ENCODE measurements around the gene HBS1L.

Gene HBS1L

DNA sequence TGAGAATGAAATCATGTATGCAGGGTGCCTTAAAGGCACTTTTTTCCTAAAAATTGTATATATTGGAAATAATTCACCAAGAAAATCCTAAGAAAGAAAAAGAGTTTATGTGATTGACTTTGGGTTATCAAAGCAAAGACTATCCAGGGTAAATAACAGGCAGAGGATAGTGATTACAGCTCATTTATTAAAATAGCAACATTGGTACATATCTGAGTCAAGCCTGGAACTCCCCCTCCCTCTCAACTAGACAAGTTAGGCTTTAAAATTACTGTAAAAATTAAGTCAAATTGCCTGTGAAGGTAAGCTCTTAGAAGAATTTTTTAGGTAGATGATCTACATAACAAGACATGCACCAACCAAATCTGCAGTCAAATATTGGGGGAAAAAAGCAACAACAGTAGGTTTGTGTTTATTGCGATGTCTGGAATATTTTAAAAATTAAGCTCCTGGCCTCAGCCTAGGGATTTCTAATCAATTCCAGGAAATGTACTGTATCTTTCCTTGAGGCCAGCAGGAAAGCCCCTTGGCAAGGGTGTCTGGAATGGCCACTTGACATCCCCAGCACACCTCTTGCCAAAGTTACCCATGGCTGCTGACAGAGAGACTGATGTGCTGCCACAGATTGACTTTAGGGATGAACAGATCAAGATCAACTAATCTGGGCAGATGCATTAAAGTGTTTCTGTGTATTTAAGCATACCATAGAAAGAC is 31.2 kb upstream of the HBS1L start:
- Histone ChIP-seq H3K4me1 (no peaks in the 10 kb centered on the region), H3K27me3 (no peaks in the 10 kb centered on the region), H3K4me3 (no peak overlapping the region), H3K27ac (no peak overlapping the region), H3K36me3 (no peaks in the 10 kb centered on the region), H3K9me3 (peaks cover 0 to 8% (median 6%) of the 10 kb centered on the region in 3 donors)
- no peak for DNase-seq
- TF ChIP-seq, protein P1, sequence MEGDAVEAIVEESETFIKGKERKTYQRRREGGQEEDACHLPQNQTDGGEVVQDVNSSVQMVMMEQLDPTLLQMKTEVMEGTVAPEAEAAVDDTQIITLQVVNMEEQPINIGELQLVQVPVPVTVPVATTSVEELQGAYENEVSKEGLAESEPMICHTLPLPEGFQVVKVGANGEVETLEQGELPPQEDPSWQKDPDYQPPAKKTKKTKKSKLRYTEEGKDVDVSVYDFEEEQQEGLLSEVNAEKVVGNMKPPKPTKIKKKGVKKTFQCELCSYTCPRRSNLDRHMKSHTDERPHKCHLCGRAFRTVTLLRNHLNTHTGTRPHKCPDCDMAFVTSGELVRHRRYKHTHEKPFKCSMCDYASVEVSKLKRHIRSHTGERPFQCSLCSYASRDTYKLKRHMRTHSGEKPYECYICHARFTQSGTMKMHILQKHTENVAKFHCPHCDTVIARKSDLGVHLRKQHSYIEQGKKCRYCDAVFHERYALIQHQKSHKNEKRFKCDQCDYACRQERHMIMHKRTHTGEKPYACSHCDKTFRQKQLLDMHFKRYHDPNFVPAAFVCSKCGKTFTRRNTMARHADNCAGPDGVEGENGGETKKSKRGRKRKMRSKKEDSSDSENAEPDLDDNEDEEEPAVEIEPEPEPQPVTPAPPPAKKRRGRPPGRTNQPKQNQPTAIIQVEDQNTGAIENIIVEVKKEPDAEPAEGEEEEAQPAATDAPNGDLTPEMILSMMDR (IDR thresholded peaks at IDR 0.05): no peak
- intact Hi-C loops (cut with DNase I; ENCODE audit: low total_unique reads): no loop called here

DNA sequence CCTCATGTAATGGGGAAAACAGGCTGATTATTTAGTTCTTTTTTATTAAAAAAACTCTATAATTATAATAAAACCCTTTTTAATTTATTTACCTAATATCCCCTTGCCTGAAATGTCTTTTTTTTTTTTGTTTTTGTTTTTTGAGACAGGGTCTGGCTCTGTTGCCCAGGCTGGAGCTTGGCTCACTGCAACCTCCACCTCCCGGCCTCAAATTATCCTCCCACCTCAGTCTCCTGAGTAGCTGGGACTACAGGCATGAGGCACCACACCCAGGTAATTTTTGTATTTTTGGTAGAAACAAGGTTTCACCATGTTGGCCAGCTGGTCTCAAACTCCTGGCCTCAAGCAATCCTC is 30.3 kb upstream of the HBS1L start:
- H3K9me3 ChIP-seq: peaks cover 0 to 8% (median 6%) of the 10 kb centered on the region in 3 donors
- H3K4me1 ChIP-seq: no peaks in the 10 kb centered on the region
- no peak for DNase-seq
- intact Hi-C loops (cut with DNase I; ENCODE audit: low total_unique reads): no loop called here
- no peak overlapping the region for H3K27ac ChIP-seq
- H3K4me3 ChIP-seq: no peak overlapping the region
- H3K36me3 ChIP-seq: no peaks in the 10 kb centered on the region
- H3K27me3 ChIP-seq: no peaks in the 10 kb centered on the region
- TF ChIP-seq, protein P1 (IDR thresholded peaks at IDR 0.05): no peak

DNA sequence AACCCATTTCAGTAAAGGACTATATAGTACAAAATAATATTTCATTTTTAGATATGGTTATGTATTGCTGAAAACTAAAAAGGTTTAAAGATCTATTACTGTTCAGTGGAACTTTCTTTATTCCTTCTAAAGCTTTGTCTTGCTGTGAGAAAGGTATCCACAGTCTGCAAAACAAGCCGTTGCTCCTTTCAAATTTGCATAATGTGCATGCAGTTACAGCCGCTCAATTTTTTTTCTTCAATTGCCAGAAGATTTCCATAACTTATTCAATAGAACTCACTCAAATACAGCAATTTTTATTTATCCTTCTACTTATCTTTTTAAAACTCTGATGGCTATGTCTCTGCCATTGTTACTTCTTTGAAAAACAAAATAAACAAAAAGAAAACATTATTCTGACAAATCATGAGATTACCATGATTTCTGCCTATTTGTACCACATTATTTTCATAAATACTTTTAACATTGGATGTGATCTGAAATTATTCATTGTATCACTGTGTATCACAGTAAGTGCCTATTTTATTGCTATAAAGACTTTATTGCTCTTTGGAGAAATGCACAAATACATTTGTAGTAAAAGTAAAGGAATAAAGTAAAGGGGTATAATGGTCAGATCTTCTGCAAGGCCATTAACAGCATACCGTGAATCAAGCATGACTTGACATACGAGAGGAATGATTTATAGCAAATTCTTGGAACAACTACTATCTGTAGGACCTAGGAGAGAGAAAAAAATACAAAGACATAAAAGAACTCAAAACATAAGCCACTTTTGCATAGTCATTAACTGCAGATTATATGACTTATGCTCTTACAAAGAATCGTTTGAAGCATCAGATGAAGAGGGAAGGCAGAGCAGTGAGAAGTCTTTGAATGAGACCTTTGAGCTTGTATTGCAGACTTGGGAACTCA is 29.6 kb upstream of the HBS1L start:
- TF ChIP-seq, protein P1 (IDR thresholded peaks at IDR 0.05): no peak
- no peaks in the 10 kb centered on the region for H3K27me3 ChIP-seq
- no peak overlapping the region for H3K4me3 ChIP-seq
- no peaks in the 10 kb centered on the region for H3K4me1 ChIP-seq
- DNase-seq: no peak
- intact Hi-C loops (cut with DNase I; ENCODE audit: low total_unique reads): no loop called here
- H3K27ac ChIP-seq: no peak overlapping the region
- peaks cover 0 to 8% (median 6%) of the 10 kb centered on the region in 3 donors for H3K9me3 ChIP-seq
- no peaks in the 10 kb centered on the region for H3K36me3 ChIP-seq

DNA sequence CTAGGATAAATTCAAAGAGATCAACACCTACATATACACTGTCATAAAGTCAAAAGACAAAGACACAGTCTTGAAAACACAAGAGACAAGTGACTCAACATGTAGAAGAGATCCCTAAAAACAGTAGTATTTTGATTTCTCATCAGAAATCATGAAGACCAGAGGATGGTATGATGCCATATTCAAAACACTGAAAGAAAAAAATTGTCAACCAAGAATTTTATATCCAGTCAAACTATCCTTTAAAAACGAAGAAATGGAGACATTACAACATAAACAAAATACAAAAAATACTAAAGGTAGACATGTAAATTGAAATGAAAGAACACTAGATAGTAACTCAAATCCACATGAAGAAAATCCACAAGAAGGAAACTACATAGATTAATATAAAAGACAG is 27.3 kb upstream of the HBS1L start:
- no peak overlapping the region for H3K27ac ChIP-seq
- DNase-seq: no peak
- H3K4me1 ChIP-seq: no peaks in the 10 kb centered on the region
- no peaks in the 10 kb centered on the region for H3K36me3 ChIP-seq
- peaks cover 0 to 2% of the 10 kb centered on the region in 2 donors for H3K27me3 ChIP-seq
- H3K4me3 ChIP-seq: no peak overlapping the region
- peaks cover 0 to 8% (median 6%) of the 10 kb centered on the region in 3 donors for H3K9me3 ChIP-seq
- intact Hi-C loops (cut with DNase I; ENCODE audit: low total_unique reads): no loop called here
- TF ChIP-seq, protein P1 (IDR thresholded peaks at IDR 0.05): no peak

DNA sequence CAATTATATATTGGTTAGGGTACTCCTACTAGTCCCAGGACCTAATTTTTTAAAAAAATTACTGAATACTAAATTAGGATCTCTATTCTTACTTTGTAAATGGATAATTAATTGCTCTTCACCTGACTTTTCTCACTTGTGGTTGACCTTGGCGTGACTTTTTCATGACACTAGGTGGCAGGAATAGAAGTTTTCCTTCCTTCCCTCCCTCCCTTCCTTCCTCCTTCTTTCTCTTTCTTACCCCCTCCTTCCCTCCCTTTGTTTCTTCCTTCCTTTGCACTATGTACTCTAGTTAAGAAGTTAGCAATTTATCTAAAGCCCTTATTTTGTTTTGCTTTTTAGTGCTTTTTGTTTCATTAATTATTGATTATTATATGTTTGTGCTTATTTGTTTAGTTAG is 20.4 kb upstream of the HBS1L start:
- no peak for DNase-seq
- Histone ChIP-seq H3K4me3 (no peak overlapping the region), H3K27me3 (peaks cover 0 to 2% of the 10 kb centered on the region in 2 donors), H3K4me1 (no peaks in the 10 kb centered on the region), H3K9me3 (no peaks in the 10 kb centered on the region), H3K36me3 (no peaks in the 10 kb centered on the region), H3K27ac (no peak overlapping the region)
- TF ChIP-seq, protein P1 (IDR thresholded peaks at IDR 0.05): no peak
- intact Hi-C loops (cut with DNase I; ENCODE audit: low total_unique reads): no loop called here
